Endothelial cell of umbilical vein (primary cell): ENCODE data around the gene FAM241B. TPM values are rescaled to one million over a fixed set of nuclear protein-coding genes. Genes with fewer than 3 reads are reported as not detected.

Experiments
- BruUV-seq: library from RNA; stranded (reverse); fragments of 400-500 nt; replicated peaks from 2 replicates; lab custom pipeline; 2021; lab: Mats Ljungman, UMichigan
- CTCF ChIA-PET: fragments of 300-600, 350-600 bp; sonication (Branson Sonifier 250); formaldehyde crosslinking; loops from one replicate; lab custom pipeline; 2021; ENCODE audit warnings: antibody characterized with exemption, inconsistent platforms; lab: Charles Lee
- POLR2A ChIA-PET: fragments of 300-600, 350-600 bp; sonication (Branson Sonifier 250); formaldehyde crosslinking; loops from one replicate; lab custom pipeline; 2021; ENCODE audit warnings: antibody characterized with exemption, inconsistent platforms; lab: Charles Lee
- DNase-seq: peaks from one replicate; pipeline ENCODE4 v3.0.0-alpha.2; 2011; ENCODE audit warnings: low read depth, low spot score
- FAIRE-seq: peaks from 2 replicates; lab custom pipeline; 2011; peaks lifted over from hg19 to GRCh38; lab: Jason Lieb, UNC
- H2AFZ ChIP-seq: 2 replicates; pipeline ENCODE4 v1.6.0; 2012; ENCODE audit warnings: low read depth, low read length, control low read depth, inconsistent platforms
- H3K27ac ChIP-seq: 2 replicates; pipeline ENCODE4 v1.5.1; 2011; ENCODE audit warnings: low read depth, mild to moderate bottlenecking, control low read depth, low read length, moderate library complexity; ENCODE audit not compliant: insufficient read depth
- H3K27me3 ChIP-seq, 2 experiments: 2 replicates each; pipeline versions ENCODE4 v1.6.0 to v1.6.1; 2011; ENCODE audit warnings: low read length in 2 of 2, mixed read lengths in 1 of 2; ENCODE audit not compliant: control insufficient read depth in 2 of 2, insufficient read depth in 2 of 2
- H3K36me3 ChIP-seq, 2 experiments: 2 replicates in 1 of 2; 3 replicates in 1 of 2; pipeline ENCODE4 v1.5.1; 2011; ENCODE audit warnings: low read length in 2 of 2, mild to moderate bottlenecking in 1 of 2, moderate library complexity in 1 of 2; ENCODE audit not compliant: control insufficient read depth in 2 of 2, insufficient read depth in 2 of 2; ENCODE audit errors: extremely low read depth in 1 of 2
- H3K4me1 ChIP-seq: 3 replicates; pipeline ENCODE4 v1.5.1; 2011; ENCODE audit warnings: mild to moderate bottlenecking, low read length; ENCODE audit not compliant: control insufficient read depth, insufficient read depth; ENCODE audit errors: extremely low read depth
- H3K4me2 ChIP-seq: 2 replicates; pipeline ENCODE4 v1.6.1; 2011; ENCODE audit warnings: low read length, control low read depth, mixed read lengths; ENCODE audit not compliant: insufficient read depth
- H3K4me3 ChIP-seq, 3 experiments: fragments of 200-600 bp in 1 of 3; sonication (generic), shearing (Covaris generic) in 1 of 3; replicated peaks in 1 of 3; 2 replicates each; pipeline ENCODE4 v1.5.1; 2011 to 2016; ENCODE audit warnings: control low read depth in 3 of 3, low read length in 3 of 3, mild to moderate bottlenecking in 2 of 3, inconsistent platforms in 1 of 3, low read depth in 1 of 3, moderate library complexity in 1 of 3; ENCODE audit not compliant: insufficient read depth in 1 of 3
- H3K79me2 ChIP-seq: 2 replicates; pipeline ENCODE4 v1.6.0; 2012; ENCODE audit warnings: low read length, inconsistent platforms; ENCODE audit not compliant: control insufficient read depth, insufficient read depth
- H3K9ac ChIP-seq: replicated peaks from 2 replicates; pipeline ENCODE3; 2011; ENCODE audit warnings: low read length, control low read depth; ENCODE audit not compliant: insufficient read depth; ENCODE audit errors: extremely low read depth
- H3K9me1 ChIP-seq: replicated peaks from 3 replicates; pipeline ENCODE4 v1.6.0; 2011; ENCODE audit warnings: mild to moderate bottlenecking, low read length; ENCODE audit not compliant: control insufficient read depth, insufficient read depth; ENCODE audit errors: extremely low read depth
- H3K9me3 ChIP-seq: replicated peaks from 2 replicates; pipeline ENCODE4 v1.5.1; 2012; ENCODE audit warnings: low read length, inconsistent platforms; ENCODE audit not compliant: control insufficient read depth, insufficient read depth
- H4K20me1 ChIP-seq: replicated peaks from 2 replicates; pipeline ENCODE3; 2011; ENCODE audit warnings: mild to moderate bottlenecking, low read length; ENCODE audit not compliant: control insufficient read depth, insufficient read depth; ENCODE audit errors: extremely low read depth
- EZH2 ChIP-seq: IDR thresholded peaks from 2 replicates; pipeline ENCODE4 v1.6.1; 2012; ENCODE audit warnings: borderline replicate concordance, low read depth, mild to moderate bottlenecking, moderate library complexity, low read length, inconsistent platforms; ENCODE audit not compliant: severe bottlenecking
- FOS ChIP-seq: IDR thresholded peaks from 2 replicates; pipeline ENCODE4 v1.6.1; 2011; ENCODE audit warnings: mild to moderate bottlenecking, low read length, moderate library complexity, borderline replicate concordance; ENCODE audit not compliant: insufficient read depth
- GATA2 ChIP-seq: IDR thresholded peaks from 2 replicates; pipeline ENCODE4 v1.7.0; 2011; ENCODE audit warnings: low read depth, mild to moderate bottlenecking, moderate library complexity, mixed read lengths, low read length; ENCODE audit not compliant: insufficient read length, insufficient read depth
- JUN ChIP-seq: IDR thresholded peaks from 2 replicates; pipeline ENCODE4 v1.6.1; 2011; ENCODE audit warnings: borderline replicate concordance, low read depth; ENCODE audit not compliant: insufficient read length, insufficient read depth
- MYC ChIP-seq: IDR thresholded peaks from one replicate; pipeline ENCODE4 v1.6.1; 2011; ENCODE audit warnings: mild to moderate bottlenecking, low read depth, low read length
- POLR2A ChIP-seq: IDR thresholded peaks from 2 replicates; pipeline ENCODE4 v1.6.1; 2012; ENCODE audit warnings: low read depth, mild to moderate bottlenecking, control low read depth, low read length
- POLR2AphosphoS5 ChIP-seq: IDR thresholded peaks from 2 replicates; pipeline ENCODE4 v1.6.1; 2012; ENCODE audit warnings: low read depth, mild to moderate bottlenecking, control low read depth, low read length, moderate library complexity; ENCODE audit not compliant: insufficient read depth
- dilution Hi-C: fragments of 300-500 bp; cut with MboI; formaldehyde crosslinking; loops from one replicate; pipeline ENCODE4 v1.15.0; 2019; ENCODE audit warnings: low sequenced_read_pairs; ENCODE audit not compliant: extremely low pct_ligation_motif_present
- intact Hi-C: fragments of 100-400 bp; cut with micrococcal nuclease; formaldehyde crosslinking; loops from one replicate; pipeline ENCODE4 v1.10.0; 2022
- polyA plus RNA-seq, 4 experiments: library from polyadenylated mRNA; depleted of rRNA in 3 of 4; stranded (reverse) in 3 of 4; unstranded in 1 of 4; fragments of >200 nt; gene quantifications; 2 replicates each; pipeline versions ENCODE4 v1.2.1 to v1.2.3, GENCODE V29; 2011 to 2012; ENCODE audit warnings: missing spikeins in 1 of 4
- total RNA-seq: library from RNA; stranded (reverse); gene quantifications from 2 replicates; pipeline ENCODE4 v1.2.3, GENCODE V29; 2021
- TF ChIP-seq, protein P1 (sequence below): IDR thresholded peaks from 2 replicates; pipeline ENCODE4 v1.6.1; 2011; ENCODE audit not compliant: insufficient read depth, insufficient read length
- TF ChIP-seq, protein P2 (sequence below), 2 donors: IDR thresholded peaks; 1 replicate in 1 of 2; 2 replicates in 1 of 2; pipeline ENCODE4 v1.5.1; 2011; ENCODE audit warnings: low read length in 2 of 2, mild to moderate bottlenecking in 2 of 2, moderate library complexity in 2 of 2, control low read depth in 1 of 2, inconsistent platforms in 1 of 2, low read depth in 1 of 2; ENCODE audit not compliant: insufficient read depth in 1 of 2; ENCODE audit errors: extremely low read depth in 1 of 2

Gene FAM241B
- total and polyA plus RNA-seq, 2 donors (not counting 3 experiments of a cell fraction or from before 2014, with no cell fraction given), result 0.23 TPM; not detected in 1

DNA sequence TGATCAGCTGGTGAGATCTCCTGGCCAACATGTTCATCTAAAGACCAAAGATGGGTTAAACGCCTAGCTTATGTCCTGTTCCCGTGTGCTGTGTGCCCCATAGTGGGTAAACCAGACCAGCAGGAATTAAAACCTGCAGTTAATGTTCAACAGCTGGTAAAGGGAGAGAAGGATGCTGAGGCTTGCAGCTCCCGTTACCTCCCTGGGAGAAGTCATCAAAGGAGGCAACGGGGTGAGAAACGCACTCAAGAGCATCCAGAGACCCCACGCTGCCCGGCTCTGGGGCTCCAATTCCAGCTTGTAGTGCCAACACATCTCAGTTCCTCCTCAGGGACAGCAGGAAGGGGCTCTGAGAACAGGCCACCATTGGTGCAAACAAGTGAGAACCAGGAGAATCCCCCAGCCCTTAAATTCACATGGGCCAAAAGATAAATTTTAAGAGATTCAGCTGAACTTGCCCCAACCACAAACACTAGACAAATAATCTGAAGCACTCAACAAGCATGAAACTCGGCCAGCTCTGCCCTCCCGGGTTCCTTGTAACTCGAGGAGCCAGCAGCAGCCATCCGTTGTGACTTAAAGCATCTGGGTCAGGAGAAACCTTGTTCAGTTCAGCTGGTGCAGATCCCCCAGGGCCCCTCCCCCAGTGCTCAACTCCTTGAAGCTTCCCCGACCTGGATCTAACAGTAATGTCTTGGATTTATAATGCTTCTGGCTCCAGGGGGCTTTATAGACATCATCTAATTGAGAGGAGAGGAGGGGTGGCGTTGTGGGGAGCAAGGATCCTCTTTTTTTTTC lies 29.4 kb downstream of the FAM241B start:
- CTCF ChIA-PET, result interaction anchor here (1.0 to 1.6 kb wide), 4 partner anchors 13 to 299 kb away, joined by 3 to 6 read pairs (median 3); no protein-coding TSS in a partner anchor
- H3K36me3 ChIP-seq, result no peaks in the 10 kb centered on the region

More for the DNA sequence above, 29.4 kb downstream of the FAM241B start:
- FAIRE-seq (no peak), DNase-seq (no peak)
- POLR2A ChIA-PET, result no interaction called here
- H4K20me1 ChIP-seq, result no peaks in the 10 kb centered on the region
- H3K4me2 ChIP-seq, result no peak overlapping the region
- no peaks in the 10 kb centered on the region for H3K9me3 ChIP-seq
- no peak overlapping the region for H2AFZ ChIP-seq
- TF ChIP-seq FOS, result no peak
- TF ChIP-seq EZH2, result no peak
- TF ChIP-seq POLR2A, result no peak
- TF ChIP-seq, protein P1, sequence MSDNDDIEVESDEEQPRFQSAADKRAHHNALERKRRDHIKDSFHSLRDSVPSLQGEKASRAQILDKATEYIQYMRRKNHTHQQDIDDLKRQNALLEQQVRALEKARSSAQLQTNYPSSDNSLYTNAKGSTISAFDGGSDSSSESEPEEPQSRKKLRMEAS, result no peak
- TF ChIP-seq, protein P2, sequence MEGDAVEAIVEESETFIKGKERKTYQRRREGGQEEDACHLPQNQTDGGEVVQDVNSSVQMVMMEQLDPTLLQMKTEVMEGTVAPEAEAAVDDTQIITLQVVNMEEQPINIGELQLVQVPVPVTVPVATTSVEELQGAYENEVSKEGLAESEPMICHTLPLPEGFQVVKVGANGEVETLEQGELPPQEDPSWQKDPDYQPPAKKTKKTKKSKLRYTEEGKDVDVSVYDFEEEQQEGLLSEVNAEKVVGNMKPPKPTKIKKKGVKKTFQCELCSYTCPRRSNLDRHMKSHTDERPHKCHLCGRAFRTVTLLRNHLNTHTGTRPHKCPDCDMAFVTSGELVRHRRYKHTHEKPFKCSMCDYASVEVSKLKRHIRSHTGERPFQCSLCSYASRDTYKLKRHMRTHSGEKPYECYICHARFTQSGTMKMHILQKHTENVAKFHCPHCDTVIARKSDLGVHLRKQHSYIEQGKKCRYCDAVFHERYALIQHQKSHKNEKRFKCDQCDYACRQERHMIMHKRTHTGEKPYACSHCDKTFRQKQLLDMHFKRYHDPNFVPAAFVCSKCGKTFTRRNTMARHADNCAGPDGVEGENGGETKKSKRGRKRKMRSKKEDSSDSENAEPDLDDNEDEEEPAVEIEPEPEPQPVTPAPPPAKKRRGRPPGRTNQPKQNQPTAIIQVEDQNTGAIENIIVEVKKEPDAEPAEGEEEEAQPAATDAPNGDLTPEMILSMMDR (IDR thresholded peaks at IDR 0.05; ENCODE audit: extremely low read depth in 1 of 2, insufficient read depth in 1 of 2, low read depth in 1 of 2, low read length in 2 of 2), result no peak
- TF ChIP-seq POLR2AphosphoS5, result no peak
- TF ChIP-seq GATA2, result no peak
- no peak for TF ChIP-seq MYC
- no peak for TF ChIP-seq JUN
- dilution Hi-C loops (no loop called here), intact Hi-C loops (no loop called here)
- no TSS peak for BruUV-seq
- no peaks in the 10 kb centered on the region for H3K4me1 ChIP-seq
- H3K27ac ChIP-seq, result no peak overlapping the region
- no peak overlapping the region for H3K9ac ChIP-seq
- no peaks in the 10 kb centered on the region for H3K79me2 ChIP-seq
- H3K9me1 ChIP-seq, result no peaks in the 10 kb centered on the region
- H3K27me3 ChIP-seq, result peaks cover 12 to 19% of the 10 kb centered on the region in 2 experiments
- H3K4me3 ChIP-seq, result no peak overlapping the region
